AG08395 (cell line): ENCODE data around the gene SGPL1.
"Not testable (repeated sequence)": the region's sequence is repeated elsewhere in the genome, so short reads cannot be mapped to it uniquely, and the experiment has no call there.

Experiments
- DNase-seq: peaks from one replicate; pipeline ENCODE4 v3.0.0; 2012; ENCODE audit warnings: mixed read lengths, low spot score

Gene SGPL1

GRCh38 chr10:70843776-70844489 is 28.2 kb downstream of the SGPL1 start:
- DNase-seq: no peak

- no peak for DNase-seq
Measured at GRCh38 chr10:70845256-70845655, 29.5 kb downstream of the SGPL1 start.

- DNase-seq: no peak
Measured at GRCh38 chr10:70845816-70846215, 30.1 kb downstream of the SGPL1 start.

GRCh38 chr10:70846795-70847194 is 31.0 kb downstream of the SGPL1 start:
- no peak for DNase-seq

- no peak for DNase-seq
Measured at GRCh38 chr10:70847659-70848360, 32.1 kb downstream of the SGPL1 start.

GRCh38 chr10:70849582-70850016 is 33.9 kb downstream of the SGPL1 start:
- DNase-seq: peak; percentile 65

GRCh38 chr10:70850097-70850496 is 34.3 kb downstream of the SGPL1 start:
- DNase-seq: no peak

GRCh38 chr10:70851597-70852475 is 36.1 kb downstream of the SGPL1 start:
- DNase-seq: no peak

GRCh38 chr10:70853038-70853437 is 37.3 kb downstream of the SGPL1 start:
- no peak for DNase-seq

- no peak for DNase-seq
Measured at GRCh38 chr10:70853457-70853856, 37.7 kb downstream of the SGPL1 start.

- no peak for DNase-seq
Measured at GRCh38 chr10:70856454-70856853, 40.7 kb downstream of the SGPL1 start.

- DNase-seq: no peak
Measured at GRCh38 chr10:70858759-70859158, 43.0 kb downstream of the SGPL1 start.

GRCh38 chr10:70861495-70862197 is 45.9 kb downstream of the SGPL1 start:
- not testable (repeated sequence) for DNase-seq

- no peak for DNase-seq
Measured at GRCh38 chr10:70863470-70864160, 47.9 kb downstream of the SGPL1 start.

- no peak for DNase-seq
Measured at GRCh38 chr10:70864935-70865334, 49.2 kb downstream of the SGPL1 start.

- DNase-seq: peak; percentile 23
Measured at GRCh38 chr10:70866424-70866823, 50.7 kb downstream of the SGPL1 start.

GRCh38 chr10:70872291-70872690 is 56.5 kb downstream of the SGPL1 start:
- no peak for DNase-seq

- no peak for DNase-seq
Measured at GRCh38 chr10:70874061-70874460, 58.3 kb downstream of the SGPL1 start.

GRCh38 chr10:70879207-70879606 is 63.5 kb downstream of the SGPL1 start:
- no peak for DNase-seq

- peak; percentile 86 for DNase-seq
Measured at GRCh38 chr10:70880077-70880534, 64.4 kb downstream of the SGPL1 start.

GRCh38 chr10:70884741-70885140 is 69.0 kb downstream of the SGPL1 start:
- no peak for DNase-seq
